Stimulated activated CD8-positive, alpha-beta memory T cell treated with anti-CD3 and anti-CD28 coated beads, Interleukin-7, amount 100 ng/mL, for 4 hours (primary cell): ENCODE data around the gene DNM1L.

Experiments
- DNase-seq, 2 donors: peaks; one replicate each; pipeline ENCODE4 v3.0.0-alpha.2; 2020; ENCODE audit warnings: low read depth in 2 of 2

DNM1L gene

GRCh38 chr12:32679091-32679919 is at the start of gene DNM1L:
Gene DNM1L (plus strand): TSS chr12:32679301. CDS start chr12:32679364, 63 bp downstream.
- peak; percentile 81 to 91 for DNase-seq

DNA sequence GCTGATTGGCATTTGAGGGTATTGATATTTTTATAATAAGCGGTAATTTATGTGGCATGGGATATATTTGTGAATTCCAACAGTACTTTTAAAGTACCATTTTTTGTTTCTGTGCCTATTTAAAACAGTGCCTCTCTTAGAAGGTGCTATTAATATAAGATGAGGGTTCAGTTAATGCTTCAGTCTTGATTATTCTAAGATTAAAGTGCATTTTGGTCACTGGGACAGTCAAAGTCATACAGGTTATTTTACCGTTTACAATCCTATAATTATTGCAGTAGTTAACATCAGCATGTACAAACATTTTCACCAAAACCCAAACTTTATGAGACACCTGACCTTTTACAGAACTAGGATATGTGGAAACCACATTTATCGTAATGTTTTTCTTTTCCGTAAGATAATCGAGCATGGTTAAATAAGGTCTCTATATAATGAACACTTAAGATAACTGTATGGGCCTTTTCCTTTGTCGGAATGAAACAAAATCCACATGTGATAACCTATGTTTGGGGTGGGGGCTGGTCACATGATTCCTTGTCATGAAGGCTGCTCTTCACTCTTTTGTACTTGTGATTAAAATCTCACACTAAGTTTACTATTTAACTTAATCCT is 37.7 kb upstream of the DNM1L start:
- no peak for DNase-seq

DNA sequence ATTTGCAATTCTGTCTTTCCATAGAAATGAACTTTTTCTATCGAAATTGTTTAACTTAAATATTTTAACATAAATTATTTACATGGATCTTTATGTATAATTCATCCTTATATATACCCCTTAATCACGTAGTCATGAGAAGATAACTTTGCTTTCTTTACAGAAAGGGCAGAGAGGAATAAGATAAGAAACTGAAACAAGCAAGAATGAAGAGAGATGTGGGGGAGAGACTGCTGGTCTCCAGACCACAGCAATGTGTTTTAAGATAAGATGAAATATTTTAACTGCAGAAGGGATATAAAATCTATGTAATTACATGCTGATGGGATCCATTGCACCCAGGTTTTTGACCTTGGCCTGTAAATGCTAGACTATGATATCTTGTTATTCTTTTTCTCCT is 34.7 kb upstream of the DNM1L start:
- no peak for DNase-seq

- no peak for DNase-seq
Measured at GRCh38 chr12:32647275-32647674, 31.8 kb upstream of the DNM1L start.

- no peak for DNase-seq
Measured at GRCh38 chr12:32650508-32650907, 28.6 kb upstream of the DNM1L start.

DNA sequence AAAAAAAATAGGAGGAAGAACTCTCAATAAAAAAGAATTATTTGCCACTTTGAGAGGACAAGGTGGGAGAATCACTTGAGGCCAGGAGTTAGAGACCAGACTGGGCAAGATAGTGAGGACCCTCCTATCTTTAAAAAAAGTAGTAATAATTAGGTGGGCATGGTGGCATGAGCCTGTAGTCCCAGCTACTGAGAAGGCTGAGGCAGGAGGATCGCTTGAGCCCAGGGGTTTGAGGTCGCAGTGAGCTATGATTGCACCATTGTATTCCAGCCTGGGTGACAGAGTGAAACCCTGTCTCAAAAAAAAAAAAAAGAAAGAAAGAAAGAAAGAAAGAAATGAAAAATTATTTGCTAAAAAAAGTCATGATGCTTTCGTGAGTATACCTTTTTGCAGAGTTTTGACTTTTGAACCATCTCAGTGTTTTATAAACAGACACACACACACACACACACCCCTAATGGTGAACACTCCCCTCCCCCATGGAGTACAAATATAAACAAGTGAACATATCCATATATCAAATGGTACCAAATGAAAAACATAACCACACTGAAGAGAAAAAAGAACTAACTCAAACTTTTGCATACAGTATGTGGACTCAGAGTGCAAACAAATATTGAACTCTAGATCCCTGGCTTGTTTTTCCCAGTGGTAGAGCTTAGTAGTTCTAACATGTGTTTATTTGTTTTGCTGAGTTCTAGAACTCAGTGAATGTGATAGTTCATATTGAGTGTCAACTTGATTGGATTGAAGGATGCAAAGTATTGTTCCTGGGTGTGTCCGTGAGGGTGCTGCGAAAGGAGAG is 27.7 kb upstream of the DNM1L start:
- DNase-seq = no peak

DNA sequence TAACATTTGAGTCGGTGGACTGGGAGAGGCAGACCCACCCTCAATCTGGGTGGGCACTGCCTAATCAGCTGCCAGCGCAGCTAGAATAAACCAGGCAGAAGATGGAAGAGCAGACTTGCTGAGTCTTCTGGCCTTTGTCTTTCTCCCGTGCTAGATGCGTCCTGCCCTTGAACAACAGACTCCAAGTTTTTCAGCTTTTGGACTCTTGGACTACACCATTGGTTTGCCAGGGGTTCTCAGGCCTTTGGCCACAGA is 27.2 kb upstream of the DNM1L start:
- no peak for DNase-seq

DNA sequence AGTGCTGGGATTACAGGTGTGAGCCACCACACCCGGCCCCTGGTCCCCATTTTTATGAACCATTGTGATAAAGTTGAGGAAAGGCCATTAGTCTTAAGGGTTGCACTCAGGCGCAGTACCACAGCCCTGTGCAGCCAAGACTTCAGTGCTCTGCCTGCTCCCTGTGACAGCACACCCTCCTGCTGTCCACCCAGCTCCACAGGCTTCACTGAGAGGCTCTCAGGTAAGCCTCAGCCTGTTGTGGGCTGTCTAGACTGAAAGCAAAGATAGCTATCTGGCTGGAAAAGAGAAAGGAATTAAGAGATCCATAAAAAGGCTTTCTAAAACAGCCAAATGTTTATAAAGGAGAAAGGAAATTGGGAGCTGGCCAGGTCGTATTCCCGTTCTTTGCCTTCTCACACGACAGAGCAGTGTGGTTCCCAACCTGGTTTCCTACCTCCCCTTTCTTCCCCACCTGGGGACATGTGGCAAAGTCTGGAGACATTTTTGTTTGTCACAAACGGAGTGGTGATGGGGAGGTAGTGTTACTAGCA is 19.1 kb upstream of the DNM1L start:
- DNase-seq = no peak

GRCh38 chr12:32661706-32662105 is 17.4 kb upstream of the DNM1L start:
- DNase-seq = no peak

DNA sequence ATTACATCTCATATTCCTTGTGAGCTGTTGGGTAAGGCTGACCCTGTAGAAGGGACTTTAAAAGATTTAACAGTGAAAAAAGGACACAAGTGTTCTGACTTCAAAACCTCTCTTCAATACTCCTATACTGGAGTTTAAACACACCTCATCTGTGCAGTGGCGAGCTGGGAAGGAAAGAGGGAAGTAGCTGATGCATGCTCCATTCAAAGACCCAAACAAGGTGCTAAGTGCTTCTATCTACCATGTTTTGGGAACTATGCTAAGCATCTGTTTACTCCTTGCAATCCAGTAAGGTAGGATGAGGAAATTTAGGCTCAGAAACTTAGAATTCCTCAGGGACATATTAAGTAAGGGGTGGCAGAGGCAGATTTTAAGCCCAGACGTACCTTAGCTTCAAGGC is 16.4 kb upstream of the DNM1L start:
- DNase-seq = no peak

DNA sequence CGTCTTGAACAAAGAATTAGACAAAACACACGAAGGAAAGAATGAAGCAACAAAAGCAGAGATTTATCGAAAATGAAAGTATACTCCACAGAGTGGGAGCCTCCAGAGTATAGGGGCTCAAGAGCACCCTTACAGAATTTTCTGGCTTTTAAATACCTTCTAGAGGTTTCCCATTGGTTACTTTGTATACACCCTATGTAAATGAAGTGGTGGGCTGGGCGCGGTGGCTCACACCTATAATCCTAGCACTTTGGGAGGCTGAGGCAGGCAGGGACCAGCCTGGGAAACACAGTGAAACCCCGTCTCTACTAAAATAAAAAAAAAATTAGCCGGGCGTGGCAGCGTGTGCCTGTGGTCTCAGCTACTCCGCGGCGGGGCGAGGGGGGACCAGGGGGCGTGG is 13.1 kb upstream of the DNM1L start:
- DNase-seq = no peak

DNA sequence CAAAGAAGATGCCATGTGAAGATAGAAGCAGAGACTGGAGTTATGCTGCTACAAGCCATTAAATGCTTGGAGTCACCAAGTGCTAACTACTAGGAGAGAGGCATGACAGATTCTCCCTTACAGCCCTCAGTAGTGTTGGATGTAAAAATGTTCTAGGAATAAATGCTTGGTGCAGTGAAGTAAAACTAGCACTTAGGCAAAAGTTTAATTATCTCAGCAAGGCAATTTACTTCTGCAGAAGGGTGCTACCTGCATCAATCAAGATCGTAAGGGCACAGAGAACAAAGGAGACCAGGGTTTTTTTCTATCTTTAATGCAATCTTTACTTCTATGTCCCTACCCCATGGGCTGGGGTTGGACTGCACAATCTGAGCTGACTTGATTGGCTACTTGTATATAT is 9.5 kb upstream of the DNM1L start:
- no peak for DNase-seq

- no peak for DNase-seq
Measured at GRCh38 chr12:32671930-32672780, 6.9 kb upstream of the DNM1L start.

DNA sequence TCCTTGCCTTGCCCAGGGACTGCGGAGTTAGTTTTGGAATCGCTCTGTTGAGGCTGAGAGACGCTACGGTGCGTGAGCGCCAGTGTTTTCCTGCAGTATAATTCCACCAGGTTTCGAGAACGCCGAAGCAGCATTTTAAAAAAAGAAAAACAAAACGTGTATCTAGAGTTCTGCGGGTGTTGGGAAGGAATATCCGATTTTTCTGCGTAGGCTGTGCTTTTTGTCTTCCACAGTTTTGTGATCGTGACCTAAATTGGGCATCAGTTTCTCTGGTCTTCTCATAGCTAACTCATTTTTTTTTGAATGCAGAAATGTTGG is 778 bp downstream of the DNM1L start:
- no peak for DNase-seq

DNA sequence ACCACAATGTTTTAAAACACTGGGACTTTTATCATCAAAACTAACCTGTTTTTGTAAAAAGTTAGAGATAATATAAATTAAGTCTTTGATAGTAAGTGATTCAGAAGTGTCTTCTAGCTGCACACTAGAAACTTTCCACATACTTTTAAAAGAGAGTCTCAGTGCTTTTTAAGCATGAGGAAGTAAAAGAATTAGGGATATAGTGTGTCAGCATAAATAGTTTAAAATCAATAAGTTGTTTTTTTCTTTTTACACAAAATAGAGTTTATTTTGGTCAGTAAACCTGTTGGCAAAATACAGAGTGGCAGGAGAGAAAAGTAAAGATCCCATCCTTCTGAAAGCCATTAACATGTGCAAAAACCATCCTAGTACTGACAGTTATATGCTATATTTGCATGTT is 1.7 kb downstream of the DNM1L start:
- no peak for DNase-seq

DNA sequence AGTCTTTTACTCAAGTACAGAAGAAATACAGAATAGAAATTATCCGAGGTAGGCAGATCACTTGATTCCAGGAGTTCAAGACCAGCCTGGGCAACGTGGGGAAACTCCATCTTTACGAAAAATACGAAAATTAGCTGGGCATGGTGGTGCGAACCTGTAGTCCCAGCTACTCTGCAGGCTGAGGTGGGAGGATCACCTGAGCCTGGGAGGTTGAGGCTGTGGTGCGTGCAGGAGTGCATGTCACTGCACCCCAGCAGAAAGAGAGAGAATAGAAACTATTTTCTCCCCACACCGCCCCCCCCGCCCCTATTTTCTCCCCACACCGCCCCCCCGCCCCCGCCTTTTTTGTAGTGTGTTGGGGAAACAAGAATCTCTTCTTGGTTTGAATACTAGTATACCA is 2.2 kb downstream of the DNM1L start:
- DNase-seq = no peak

GRCh38 chr12:32686340-32686739 is 7.2 kb downstream of the DNM1L start:
- no peak for DNase-seq

DNA sequence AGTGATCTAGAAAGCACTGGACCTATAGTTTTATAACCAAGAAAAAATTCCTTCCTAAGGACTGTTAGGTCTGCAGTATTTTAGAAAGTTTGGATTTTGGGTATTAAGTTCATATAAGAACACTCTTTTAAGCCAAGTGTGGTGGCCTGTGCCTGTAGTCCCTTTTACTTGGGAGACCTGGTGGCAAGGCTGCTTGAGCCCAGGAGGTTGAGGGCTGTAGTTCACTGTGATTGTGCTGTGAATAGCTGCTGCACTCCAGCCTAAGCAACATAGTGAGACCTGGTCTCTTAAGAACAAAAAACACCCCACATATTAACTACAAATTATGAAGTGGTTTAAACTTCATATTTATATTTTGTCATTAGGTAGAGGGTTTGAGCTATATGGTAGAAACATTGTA is 9.7 kb downstream of the DNM1L start:
- DNase-seq = no peak

- no peak for DNase-seq
Measured at GRCh38 chr12:32690927-32691326, 11.8 kb downstream of the DNM1L start.

- DNase-seq = no peak
Measured at GRCh38 chr12:32692358-32692757, 13.3 kb downstream of the DNM1L start.

DNA sequence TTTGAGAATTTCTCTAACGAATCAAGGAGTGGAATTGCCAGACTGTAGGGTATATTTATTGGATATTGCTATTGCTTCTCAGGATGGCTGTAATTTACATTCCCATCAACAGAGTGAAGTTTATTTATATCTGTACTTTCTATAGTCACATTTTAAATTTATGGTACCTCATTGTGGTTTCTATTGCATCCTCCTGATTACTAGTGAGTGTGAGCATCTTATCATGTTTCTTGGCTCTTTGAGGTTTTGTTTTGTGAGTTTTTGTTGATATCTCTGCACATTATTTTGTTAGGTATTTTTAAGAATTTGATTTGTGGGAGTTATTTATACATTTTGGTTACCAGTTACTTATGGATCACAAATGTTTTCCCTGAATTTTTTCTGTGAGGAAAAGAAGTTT is 13.9 kb downstream of the DNM1L start:
- DNase-seq = no peak

DNA sequence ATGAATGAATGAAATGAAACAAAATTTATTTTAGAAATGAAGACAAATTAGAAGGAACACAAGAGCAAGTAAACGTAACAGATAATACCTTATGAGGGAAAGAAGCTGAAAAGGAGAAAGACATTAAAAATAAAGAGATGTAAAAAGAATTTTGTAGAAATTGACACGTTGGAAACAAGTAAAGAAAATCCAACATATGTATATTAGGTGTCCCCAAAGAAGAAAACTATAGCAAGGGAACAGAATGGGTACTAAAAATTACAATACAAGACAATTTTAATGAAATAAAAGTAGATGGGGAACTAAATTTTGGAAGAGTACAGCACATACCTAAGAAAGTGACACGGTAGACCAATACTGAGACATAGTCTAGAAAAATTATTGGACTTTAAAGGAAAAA is 16.7 kb downstream of the DNM1L start:
- no peak for DNase-seq
